ENCODE measurements around the gene PRIMPOL.

DNA sequence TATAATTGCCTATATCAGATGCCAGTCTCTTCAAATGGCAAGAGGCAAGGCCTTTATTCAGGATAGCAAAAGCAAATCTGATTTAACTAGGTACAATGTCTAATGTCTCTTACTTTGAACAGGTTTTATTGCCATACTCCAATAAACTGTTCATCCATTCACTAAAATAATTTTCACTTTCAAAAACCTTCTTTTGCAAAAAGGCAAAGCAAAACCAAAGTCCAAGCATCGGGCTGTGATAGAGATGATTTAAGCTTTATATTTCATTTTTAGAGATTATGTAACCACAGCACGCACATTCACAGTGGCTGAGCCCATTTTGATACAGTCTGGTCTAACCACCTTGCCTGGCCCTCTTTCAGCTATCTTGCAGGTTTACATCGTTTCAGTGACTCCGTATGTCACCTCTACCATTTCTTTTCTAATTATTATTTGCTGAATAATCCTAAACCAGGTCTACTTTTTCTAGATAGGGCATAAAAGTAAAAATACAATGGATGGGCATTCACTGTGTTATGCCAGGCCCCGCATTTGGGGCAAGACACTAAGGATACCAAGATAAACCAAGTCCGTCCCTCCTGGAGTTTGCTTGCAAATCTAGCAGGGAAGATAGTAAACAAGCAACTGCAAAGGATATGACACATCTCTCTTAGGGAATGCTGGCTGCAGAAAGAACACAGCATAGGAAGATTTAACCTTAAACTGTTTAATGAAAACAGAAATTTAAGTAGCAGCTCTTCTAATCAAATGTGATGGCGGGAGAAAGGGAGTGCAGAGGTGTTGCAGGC is 2.1 kb upstream of the PRIMPOL start:
- TF ChIP-seq, protein P1, sequence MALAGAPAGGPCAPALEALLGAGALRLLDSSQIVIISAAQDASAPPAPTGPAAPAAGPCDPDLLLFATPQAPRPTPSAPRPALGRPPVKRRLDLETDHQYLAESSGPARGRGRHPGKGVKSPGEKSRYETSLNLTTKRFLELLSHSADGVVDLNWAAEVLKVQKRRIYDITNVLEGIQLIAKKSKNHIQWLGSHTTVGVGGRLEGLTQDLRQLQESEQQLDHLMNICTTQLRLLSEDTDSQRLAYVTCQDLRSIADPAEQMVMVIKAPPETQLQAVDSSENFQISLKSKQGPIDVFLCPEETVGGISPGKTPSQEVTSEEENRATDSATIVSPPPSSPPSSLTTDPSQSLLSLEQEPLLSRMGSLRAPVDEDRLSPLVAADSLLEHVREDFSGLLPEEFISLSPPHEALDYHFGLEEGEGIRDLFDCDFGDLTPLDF (CRISPR knock-in tag; IDR thresholded peaks at IDR 0.05) = no peak
- no peak for TF ChIP-seq ELF2 (CRISPR knock-in tag; IDR thresholded peaks at IDR 0.05)
- TF ChIP-seq HNRNPK (IDR thresholded peaks at IDR 0.05; ENCODE audit: low read depth, low read length, poor library complexity, severe bottlenecking) = no peak
- TF ChIP-seq SIN3A (IDR thresholded peaks at IDR 0.05; ENCODE audit: borderline replicate concordance in 2 of 2, control insufficient read depth in 1 of 2, low read depth in 2 of 2, low read length in 2 of 2) = no peak
- TF ChIP-seq EGR1 (conservative IDR thresholded peaks at IDR 0.05) = no peak

Data from K562 (cell line).